AG09319 (cell line): ENCODE data around the gene IRAG1.
"Not testable (repeated sequence)": the region's sequence is repeated elsewhere in the genome, so short reads cannot be mapped to it uniquely, and the experiment has no call there.

Experiments
- DNase-seq: peaks from one replicate; pipeline ENCODE4 v3.0.0-alpha.2; 2010; ENCODE audit warnings: low read depth; ENCODE audit errors: extremely low read depth
- CTCF ChIP-seq: IDR thresholded peaks from 2 replicates; pipeline ENCODE4 v1.5.1; 2011; ENCODE audit warnings: low read depth, mild to moderate bottlenecking, inconsistent platforms, low read length, moderate library complexity

IRAG1 gene

GRCh38 chr11:10686311-10686710, 7.2 kb downstream of the IRAG1 start:
- no peak for TF ChIP-seq CTCF

GRCh38 chr11:10683429-10683828, 10.1 kb downstream of the IRAG1 start:
- no peak for DNase-seq
- TF ChIP-seq CTCF = no peak

More at GRCh38 chr11:10686311-10686710, 7.2 kb downstream of the IRAG1 start:
- no peak for DNase-seq

- DNase-seq = no peak
- TF ChIP-seq CTCF = no peak
Observed at GRCh38 chr11:10680956-10681487, 12.5 kb downstream of the IRAG1 start.

- not testable (repeated sequence) for DNase-seq
Observed at GRCh38 chr11:10680279-10680678, 13.3 kb downstream of the IRAG1 start.

- no peak for TF ChIP-seq CTCF
- no peak for DNase-seq
Observed at GRCh38 chr11:10679644-10680043, 13.9 kb downstream of the IRAG1 start.

- TF ChIP-seq CTCF = no peak
- no peak for DNase-seq
Observed at GRCh38 chr11:10678101-10678500, 15.5 kb downstream of the IRAG1 start.

- no peak for TF ChIP-seq CTCF
- DNase-seq = no peak
Observed at GRCh38 chr11:10676919-10677318, 16.6 kb downstream of the IRAG1 start.

- TF ChIP-seq CTCF = no peak
- no peak for DNase-seq
Observed at GRCh38 chr11:10674911-10675440, 18.6 kb downstream of the IRAG1 start.
